C4-2B (cell line): ENCODE data around the gene UBP1.
"Not testable (repeated sequence)": the region's sequence is repeated elsewhere in the genome, so short reads cannot be mapped to it uniquely, and the experiment has no call there.

Experiments used
- CTCF ChIP-seq: fragments of 450-650 bp; conservative IDR thresholded peaks from 2 replicates; pipeline ENCODE4 v1.5.1; 2017; ENCODE audit warnings: mild to moderate bottlenecking
- ZFX ChIP-seq: fragments of 450-650 bp; IDR thresholded peaks from 2 replicates; pipeline ENCODE4 v1.6.1; 2017

GRCh38 chr3:33459577-33459976 is 19.4 kb upstream of the UBP1 start:
- TF ChIP-seq CTCF, ZFX: not testable (repeated sequence)
